ENCODE data around the gene GSG1L. TPM values are rescaled to one million over a fixed set of nuclear protein-coding genes. Genes with fewer than 3 reads are reported as not detected.

The GSG1L gene
- total and polyA plus RNA-seq, 9 donors: 1.5 to 4.3 (median 2.9) TPM

GRCh38 chr16:27820646-27821345 is 242.7 kb downstream of the GSG1L start:
- H3K4me1 ChIP-seq (ENCODE audit: control insufficient read depth, insufficient read depth, low read length): no peaks in the 10 kb centered on the region
- no peak overlapping the region for H3K27ac ChIP-seq (ENCODE audit: low read length)
- H3K27me3 ChIP-seq (ENCODE audit: control insufficient read depth, insufficient read depth, low read length): peaks cover 11% of the 10 kb centered on the region
- 82% methylated on average over 6 of the region's 10 CpGs for WGBS (ENCODE audit: insufficient coverage)
- DNase-seq: no peak
- no peak overlapping the region for H3K4me3 ChIP-seq (ENCODE audit: low read length)
- no peaks in the 10 kb centered on the region for H3K36me3 ChIP-seq (ENCODE audit: control insufficient read depth, insufficient read depth, low read length)
- no peaks in the 10 kb centered on the region for H3K9me3 ChIP-seq (replicated peaks; ENCODE audit: control insufficient read depth, low read depth, low read length)

- H3K27ac ChIP-seq (ENCODE audit: low read length): no peak overlapping the region
- no peaks in the 10 kb centered on the region for H3K4me1 ChIP-seq (ENCODE audit: control insufficient read depth, insufficient read depth, low read length)
- H3K27me3 ChIP-seq (ENCODE audit: control insufficient read depth, insufficient read depth, low read length): peaks cover 11% of the 10 kb centered on the region
- H3K4me3 ChIP-seq (ENCODE audit: low read length): no peak overlapping the region
- 83% methylated on average over 16 of the region's 20 CpGs for WGBS (ENCODE audit: insufficient coverage)
- H3K36me3 ChIP-seq (ENCODE audit: control insufficient read depth, insufficient read depth, low read length): no peaks in the 10 kb centered on the region
- DNase-seq: no peak
- no peaks in the 10 kb centered on the region for H3K9me3 ChIP-seq (replicated peaks; ENCODE audit: control insufficient read depth, low read depth, low read length)
These were observed 243.5 kb downstream of the GSG1L start for GRCh38 chr16:27819881-27820610.

GRCh38 chr16:27819356-27819755 is 244.2 kb downstream of the GSG1L start:
- Histone ChIP-seq H3K36me3 (ENCODE audit: control insufficient read depth, insufficient read depth, low read length) (no peaks in the 10 kb centered on the region), H3K27me3 (ENCODE audit: control insufficient read depth, insufficient read depth, low read length) (peaks cover 11% of the 10 kb centered on the region), H3K4me3 (ENCODE audit: low read length) (no peak overlapping the region), H3K4me1 (ENCODE audit: control insufficient read depth, insufficient read depth, low read length) (no peaks in the 10 kb centered on the region), H3K9me3 (replicated peaks; ENCODE audit: control insufficient read depth, low read depth, low read length) (no peaks in the 10 kb centered on the region), H3K27ac (ENCODE audit: low read length) (no peak overlapping the region)
- DNase-seq: no peak
- 80% methylated on average over 12 of the region's 13 CpGs for WGBS (ENCODE audit: insufficient coverage)

- H3K27me3 ChIP-seq (ENCODE audit: control insufficient read depth, insufficient read depth, low read length): peaks cover 11% of the 10 kb centered on the region
- no peaks in the 10 kb centered on the region for H3K9me3 ChIP-seq (replicated peaks; ENCODE audit: control insufficient read depth, low read depth, low read length)
- H3K36me3 ChIP-seq (ENCODE audit: control insufficient read depth, insufficient read depth, low read length): no peaks in the 10 kb centered on the region
- H3K4me1 ChIP-seq (ENCODE audit: control insufficient read depth, insufficient read depth, low read length): no peaks in the 10 kb centered on the region
- DNase-seq: no peak
- H3K4me3 ChIP-seq (ENCODE audit: low read length): no peak overlapping the region
- WGBS (ENCODE audit: insufficient coverage): 56% methylated on average over 13 of the region's 13 CpGs
- no peak overlapping the region for H3K27ac ChIP-seq (ENCODE audit: low read length)
These were observed 245.3 kb downstream of the GSG1L start for GRCh38 chr16:27818246-27818645.

DNA sequence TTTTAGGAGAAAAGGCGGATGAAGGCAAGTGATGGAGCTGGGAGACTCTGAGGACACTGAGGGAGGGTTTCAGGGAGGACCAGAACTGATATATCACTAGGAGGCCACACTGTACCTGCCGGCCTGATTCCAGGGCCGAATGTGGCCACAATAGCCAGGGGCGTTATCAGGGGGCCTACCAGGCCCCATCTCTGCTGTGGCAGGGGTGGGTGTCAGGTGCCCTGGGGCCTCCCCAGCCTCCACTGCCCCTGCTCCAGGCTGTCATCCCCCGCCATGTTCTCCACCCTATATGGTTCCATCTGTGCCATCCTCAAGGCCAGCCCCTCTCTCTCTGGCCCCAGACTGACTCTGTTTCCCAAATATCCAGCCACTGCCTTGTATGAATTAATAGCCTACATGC is 246.5 kb downstream of the GSG1L start:
- H3K36me3 ChIP-seq (ENCODE audit: control insufficient read depth, insufficient read depth, low read length): no peaks in the 10 kb centered on the region
- peaks cover 9% of the 10 kb centered on the region for H3K27me3 ChIP-seq (ENCODE audit: control insufficient read depth, insufficient read depth, low read length)
- no peaks in the 10 kb centered on the region for H3K9me3 ChIP-seq (replicated peaks; ENCODE audit: control insufficient read depth, low read depth, low read length)
- 82% methylated on average over 2 of the region's 5 CpGs for WGBS (ENCODE audit: insufficient coverage)
- H3K27ac ChIP-seq (ENCODE audit: low read length): no peak overlapping the region
- peaks cover 2% of the 10 kb centered on the region for H3K4me1 ChIP-seq (ENCODE audit: control insufficient read depth, insufficient read depth, low read length)
- no peak overlapping the region for H3K4me3 ChIP-seq (ENCODE audit: low read length)
- DNase-seq: no peak

DNA sequence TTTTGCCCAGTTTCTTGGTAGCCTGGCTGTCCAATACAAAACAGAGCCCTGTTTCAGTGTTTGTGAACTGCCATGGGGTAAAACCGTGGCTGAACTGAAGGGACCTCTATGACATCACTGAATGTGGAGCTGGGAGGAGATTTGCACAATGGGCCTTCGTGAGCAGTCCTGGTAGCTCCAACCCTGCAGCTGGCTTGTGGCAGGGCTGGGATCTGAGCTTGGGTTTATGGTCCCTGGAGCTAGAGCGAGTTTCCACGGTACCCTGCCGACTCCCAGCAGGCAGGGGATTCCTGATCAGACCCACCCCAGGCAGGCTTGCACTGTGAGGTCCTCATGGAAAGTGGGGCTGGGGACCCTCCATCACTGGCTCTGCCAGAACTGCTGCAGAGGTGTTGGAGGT is 247.0 kb downstream of the GSG1L start:
- Histone ChIP-seq H3K36me3 (ENCODE audit: control insufficient read depth, insufficient read depth, low read length) (no peaks in the 10 kb centered on the region), H3K4me3 (ENCODE audit: low read length) (no peak overlapping the region), H3K27me3 (ENCODE audit: control insufficient read depth, insufficient read depth, low read length) (peaks cover 9% of the 10 kb centered on the region), H3K4me1 (ENCODE audit: control insufficient read depth, insufficient read depth, low read length) (peaks cover 2% of the 10 kb centered on the region), H3K27ac (ENCODE audit: low read length) (no peak overlapping the region), H3K9me3 (replicated peaks; ENCODE audit: control insufficient read depth, low read depth, low read length) (no peaks in the 10 kb centered on the region)
- WGBS (ENCODE audit: insufficient coverage): 52% methylated on average over 4 of the region's 5 CpGs
- no peak for DNase-seq

GRCh38 chr16:27813591-27813990 is 249.9 kb downstream of the GSG1L start:
- Histone ChIP-seq H3K9me3 (replicated peaks; ENCODE audit: control insufficient read depth, low read depth, low read length) (no peaks in the 10 kb centered on the region), H3K27ac (ENCODE audit: low read length) (no peak overlapping the region), H3K27me3 (ENCODE audit: control insufficient read depth, insufficient read depth, low read length) (peaks cover 3% of the 10 kb centered on the region), H3K36me3 (ENCODE audit: control insufficient read depth, insufficient read depth, low read length) (no peaks in the 10 kb centered on the region), H3K4me3 (ENCODE audit: low read length) (no peak overlapping the region), H3K4me1 (ENCODE audit: control insufficient read depth, insufficient read depth, low read length) (peaks cover 2% of the 10 kb centered on the region)
- no peak for DNase-seq
- 88% methylated on average over 8 of the region's 9 CpGs for WGBS (ENCODE audit: insufficient coverage)

DNA sequence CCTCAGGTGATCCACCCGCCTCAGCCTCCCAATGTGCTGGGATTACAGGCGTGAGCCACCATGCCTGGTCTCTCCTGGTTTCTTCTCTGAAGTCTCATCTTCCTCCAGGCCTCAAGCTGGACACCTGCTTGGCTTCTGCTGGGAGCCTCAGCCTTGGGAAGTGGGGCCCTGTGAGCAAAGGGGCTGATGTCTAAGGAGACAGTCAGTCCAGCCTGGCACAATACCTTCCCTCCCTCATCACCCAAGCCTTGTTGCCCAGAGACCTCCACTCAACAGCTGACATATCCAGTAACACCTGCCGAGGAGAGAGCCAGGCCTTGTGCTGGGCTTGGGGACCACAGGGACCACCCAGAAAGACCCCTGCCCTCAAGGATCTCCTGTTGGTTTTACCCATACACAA is 251.6 kb downstream of the GSG1L start:
- no peak overlapping the region for H3K4me3 ChIP-seq (ENCODE audit: low read length)
- peaks cover 2% of the 10 kb centered on the region for H3K4me1 ChIP-seq (ENCODE audit: control insufficient read depth, insufficient read depth, low read length)
- no peak overlapping the region for H3K27ac ChIP-seq (ENCODE audit: low read length)
- H3K36me3 ChIP-seq (ENCODE audit: control insufficient read depth, insufficient read depth, low read length): no peaks in the 10 kb centered on the region
- H3K27me3 ChIP-seq (ENCODE audit: control insufficient read depth, insufficient read depth, low read length): no peaks in the 10 kb centered on the region
- no peak for DNase-seq
- no peaks in the 10 kb centered on the region for H3K9me3 ChIP-seq (replicated peaks; ENCODE audit: control insufficient read depth, low read depth, low read length)
- 62% methylated on average over 3 of the region's 3 CpGs for WGBS (ENCODE audit: insufficient coverage)

DNA sequence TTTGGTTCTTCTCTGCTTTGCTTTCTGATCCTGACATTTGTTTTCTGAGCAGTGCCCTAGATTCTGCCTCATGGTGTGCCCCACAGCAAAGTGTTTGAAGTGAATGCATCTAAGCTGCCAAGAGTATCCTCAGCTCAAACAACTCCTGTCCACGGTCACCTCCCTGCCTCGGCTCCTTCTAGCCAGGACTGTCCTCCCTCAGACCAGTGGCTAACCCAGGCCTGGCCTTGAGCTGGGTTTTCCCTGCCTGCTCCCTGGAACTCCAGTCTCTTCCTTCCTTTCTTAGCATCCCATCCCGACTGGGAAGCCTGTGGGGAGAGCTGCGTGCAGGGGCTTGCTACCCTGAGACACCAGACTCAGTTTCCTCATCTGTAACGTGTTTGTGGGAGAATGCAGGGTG is 256.5 kb downstream of the GSG1L start:
- no peaks in the 10 kb centered on the region for H3K9me3 ChIP-seq (replicated peaks; ENCODE audit: control insufficient read depth, low read depth, low read length)
- no peaks in the 10 kb centered on the region for H3K36me3 ChIP-seq (ENCODE audit: control insufficient read depth, insufficient read depth, low read length)
- H3K4me3 ChIP-seq (ENCODE audit: low read length): no peak overlapping the region
- 69% methylated on average over 2 of the region's 5 CpGs for WGBS (ENCODE audit: insufficient coverage)
- H3K27me3 ChIP-seq (ENCODE audit: control insufficient read depth, insufficient read depth, low read length): peaks cover 7% of the 10 kb centered on the region
- no peak for DNase-seq
- H3K27ac ChIP-seq (ENCODE audit: low read length): no peak overlapping the region
- no peaks in the 10 kb centered on the region for H3K4me1 ChIP-seq (ENCODE audit: control insufficient read depth, insufficient read depth, low read length)

DNA sequence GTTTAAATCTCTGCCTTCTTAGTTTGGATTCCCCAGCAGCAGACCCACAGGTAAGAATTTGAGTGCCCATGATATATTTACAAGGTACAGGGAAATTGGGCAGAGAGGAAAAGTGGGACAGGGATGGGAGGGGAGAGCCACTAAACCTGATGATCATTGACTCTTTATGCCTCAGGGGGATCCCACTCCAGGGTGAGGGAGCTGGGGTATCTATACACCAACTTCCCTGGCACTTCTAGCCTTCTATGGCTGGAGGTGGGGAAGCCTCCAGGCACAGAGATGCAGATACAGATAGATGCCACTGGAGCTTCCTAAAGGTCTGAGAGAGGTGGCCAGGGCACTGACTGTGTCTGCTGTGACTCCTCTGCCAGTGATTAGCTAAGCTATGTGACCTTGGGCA is 257.1 kb downstream of the GSG1L start:
- no peaks in the 10 kb centered on the region for H3K9me3 ChIP-seq (replicated peaks; ENCODE audit: control insufficient read depth, low read depth, low read length)
- no peak overlapping the region for H3K4me3 ChIP-seq (ENCODE audit: low read length)
- H3K27ac ChIP-seq (ENCODE audit: low read length): no peak overlapping the region
- no peak for DNase-seq
- no peaks in the 10 kb centered on the region for H3K4me1 ChIP-seq (ENCODE audit: control insufficient read depth, insufficient read depth, low read length)
- peaks cover 7% of the 10 kb centered on the region for H3K27me3 ChIP-seq (ENCODE audit: control insufficient read depth, insufficient read depth, low read length)
- no peaks in the 10 kb centered on the region for H3K36me3 ChIP-seq (ENCODE audit: control insufficient read depth, insufficient read depth, low read length)

Data from muscle of leg (tissue), 11 donors.